AG08396 (cell line): Measurements from ENCODE around the gene ACOT12.
"Not testable (repeated sequence)": the region's sequence is repeated elsewhere in the genome, so short reads cannot be mapped to it uniquely, and the experiment has no call there.

ENCODE experiments used
- DNase-seq: peaks from one replicate; pipeline ENCODE4 v3.0.0; 2012; ENCODE audit warnings: low spot score, mixed read lengths

ACOT12 gene

DNA sequence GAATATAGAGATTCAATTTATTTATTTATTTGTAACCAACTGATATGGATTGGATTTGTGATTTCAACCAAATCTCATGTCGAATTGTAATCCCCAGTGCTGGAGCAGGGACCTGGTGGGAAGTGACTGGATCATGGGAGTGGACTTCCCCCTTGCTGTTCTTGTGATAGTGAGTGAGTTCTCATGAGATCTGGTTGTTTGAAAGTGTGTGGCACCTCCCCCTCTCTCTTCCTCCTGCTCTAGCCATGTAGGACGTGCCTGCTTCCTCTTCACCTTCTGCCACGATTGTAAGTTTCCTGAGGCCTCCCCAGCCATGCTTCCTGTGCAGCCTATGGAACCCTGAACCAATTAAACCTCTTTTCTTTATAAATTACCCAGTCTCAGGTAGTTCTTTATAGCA, 55.7 kb downstream of the ACOT12 start:
- DNase-seq, result not testable (repeated sequence)

DNA sequence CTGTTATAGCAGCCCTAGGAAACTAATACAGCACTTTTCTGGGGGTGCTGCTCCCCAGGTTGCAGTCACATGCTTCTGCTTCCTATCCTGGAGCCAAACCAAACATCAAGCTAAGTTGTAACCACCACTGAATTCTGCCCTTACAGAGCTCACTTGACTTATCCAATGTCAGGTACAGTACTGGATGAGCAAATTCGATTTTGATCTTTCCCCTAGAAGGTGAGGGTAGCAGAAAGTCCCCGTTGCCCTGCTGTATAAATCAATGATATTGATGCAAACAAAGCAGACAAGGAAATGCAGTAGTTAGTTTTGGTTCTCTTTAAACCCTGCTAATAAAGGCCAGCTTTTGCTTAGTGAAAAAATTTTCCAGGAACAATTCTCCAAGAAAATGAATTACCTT, 56.1 kb downstream of the ACOT12 start:
- DNase-seq, result no peak

DNA sequence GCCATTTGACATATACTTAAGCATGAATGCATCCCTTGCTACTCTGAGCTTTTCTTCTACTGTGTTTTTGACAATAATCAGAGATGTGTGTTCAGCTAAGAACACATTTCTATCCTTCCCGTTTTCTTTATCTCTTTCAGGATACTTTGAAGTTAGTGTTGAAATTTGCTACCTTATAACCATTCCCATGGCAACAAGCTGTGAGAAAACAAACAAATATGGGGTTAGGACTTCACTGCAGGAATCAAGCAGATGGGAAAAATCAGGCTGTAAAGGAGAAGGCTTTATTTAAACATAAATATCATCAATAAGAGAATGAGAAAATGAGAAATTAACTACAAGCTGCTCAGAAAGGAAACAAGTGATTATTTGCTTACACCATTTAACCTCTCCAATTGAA, 57.4 kb downstream of the ACOT12 start:
- no peak for DNase-seq

DNA sequence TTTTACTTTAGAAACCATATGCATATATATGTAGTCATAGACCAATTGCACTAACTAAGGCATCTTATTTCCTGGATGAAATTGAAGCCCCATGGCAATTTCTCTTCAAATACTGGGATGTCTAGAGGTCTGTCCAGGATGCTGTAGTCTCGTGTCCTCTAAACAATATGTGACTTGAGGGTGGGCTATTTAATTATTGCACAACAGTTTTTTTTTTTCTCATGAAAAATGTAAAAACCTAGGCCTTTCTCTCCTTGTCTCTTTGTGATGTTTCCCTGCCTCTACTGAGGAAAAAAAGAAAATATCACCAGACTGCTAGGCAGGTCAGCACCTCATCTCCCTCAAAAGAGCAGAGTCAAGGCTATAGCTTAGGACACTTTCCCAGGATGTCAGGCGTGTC, 58.0 kb downstream of the ACOT12 start:
- no peak for DNase-seq

DNA sequence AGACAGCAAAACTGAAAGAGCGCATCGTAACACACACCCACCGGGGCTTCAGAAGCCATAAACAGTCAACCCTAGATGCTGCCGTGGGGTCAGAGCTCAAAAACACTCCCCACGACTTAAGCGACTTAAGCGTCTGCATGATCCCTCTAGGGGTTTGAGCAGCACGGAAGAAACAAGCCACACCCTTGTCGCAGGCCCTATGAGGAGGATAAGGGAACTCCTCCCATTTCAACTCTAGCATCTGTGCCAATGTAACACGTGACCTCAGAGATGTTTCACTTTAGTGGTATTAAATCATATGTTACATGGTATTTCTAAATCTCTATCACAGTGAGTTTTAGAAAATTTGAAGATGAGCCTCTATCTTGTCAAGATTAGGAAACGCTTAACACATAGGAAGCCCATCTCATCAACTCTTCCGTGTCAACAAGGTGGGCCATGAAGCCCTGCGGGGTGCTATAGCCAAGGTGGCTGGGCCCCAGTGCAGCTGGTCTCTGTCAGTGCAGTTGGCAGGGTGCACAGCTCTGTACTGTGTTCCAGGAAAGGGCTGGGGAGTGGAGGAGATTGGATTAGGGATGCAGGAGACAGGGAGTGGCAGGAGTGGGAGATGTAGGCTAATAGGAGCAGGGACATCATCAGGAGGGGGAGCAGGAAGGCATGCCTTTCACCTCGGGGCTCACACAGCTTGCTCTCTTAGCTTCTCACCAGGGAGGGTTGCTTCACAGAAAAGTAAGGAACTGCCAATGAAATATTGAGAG, 59.5 kb downstream of the ACOT12 start:
- DNase-seq, result no peak

DNA sequence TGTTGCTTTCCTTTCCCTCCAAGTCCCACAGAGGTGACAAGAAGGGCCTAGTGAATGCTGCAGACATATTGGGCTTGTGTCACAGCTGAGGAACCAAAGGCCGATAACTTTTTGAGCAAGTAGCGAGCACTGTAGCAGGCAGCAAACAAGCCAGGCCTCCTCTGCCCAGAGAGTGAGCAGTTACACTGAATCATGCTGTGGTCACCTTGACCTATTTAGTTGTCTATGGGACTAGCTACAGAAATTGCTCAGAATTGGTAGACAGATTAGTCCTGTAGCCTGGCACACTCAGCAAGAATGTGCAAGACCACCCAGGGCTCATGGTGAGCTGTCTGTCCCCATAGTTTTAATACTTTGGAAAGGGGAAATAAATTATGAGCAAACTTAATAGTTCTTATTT, 67.4 kb downstream of the ACOT12 start:
- no peak for DNase-seq

DNA sequence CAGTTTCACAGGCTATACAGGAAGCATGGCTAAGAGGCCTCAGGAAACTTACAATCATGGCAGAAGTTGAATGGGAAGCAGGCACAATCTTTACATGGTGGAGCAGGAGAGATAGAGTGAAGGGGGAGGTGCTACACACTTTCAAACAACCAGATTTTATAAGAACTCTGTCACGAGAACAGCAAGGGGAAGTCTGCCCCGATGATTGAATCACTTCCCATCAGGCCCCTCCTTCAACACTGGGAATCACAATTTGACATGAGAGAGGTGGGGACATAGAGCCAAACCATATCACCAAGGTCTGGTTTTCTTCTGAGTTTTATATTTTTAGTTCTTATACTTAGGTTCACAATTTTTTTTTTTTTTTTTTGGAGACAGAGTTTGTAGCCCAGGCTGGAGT, 76.4 kb downstream of the ACOT12 start:
- DNase-seq, result no peak

DNA sequence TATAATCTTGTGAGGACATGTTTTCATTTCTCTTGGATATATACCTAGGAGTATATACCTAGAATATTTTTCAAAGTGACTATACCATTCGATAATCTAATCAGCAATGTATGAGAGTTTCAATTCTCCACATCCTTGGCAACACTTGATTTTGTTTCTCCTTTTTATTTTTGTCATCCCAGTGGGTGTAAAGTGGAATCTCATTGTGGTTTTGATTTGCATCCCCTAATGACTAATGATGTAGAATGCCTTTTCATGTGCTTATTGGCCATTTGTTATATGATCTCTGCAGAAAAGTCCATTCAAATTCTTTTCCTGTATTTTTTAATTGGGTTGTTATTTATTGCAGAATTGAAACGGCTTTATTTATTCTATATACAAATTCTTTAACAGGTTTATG, 77.4 kb downstream of the ACOT12 start:
- DNase-seq, result no peak

DNA sequence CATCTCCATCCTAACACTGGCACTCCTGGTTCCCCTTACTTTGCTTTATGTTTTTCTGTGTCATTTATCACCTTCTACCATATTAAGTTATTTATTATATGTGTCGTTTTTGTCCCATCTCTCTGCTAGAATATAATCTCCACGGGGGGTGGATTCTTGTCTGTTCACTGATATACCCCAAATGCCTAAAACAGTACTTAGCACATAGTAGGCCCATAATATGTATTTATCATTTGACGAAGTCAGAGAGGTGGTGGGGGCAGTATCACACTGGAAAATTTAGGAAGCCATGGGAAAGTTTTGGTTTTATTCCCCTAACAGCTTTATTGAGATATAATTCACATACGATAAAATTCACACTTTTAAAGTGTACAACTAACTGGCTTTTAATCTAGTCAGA, 78.1 kb downstream of the ACOT12 start:
- DNase-seq, result no peak

DNA sequence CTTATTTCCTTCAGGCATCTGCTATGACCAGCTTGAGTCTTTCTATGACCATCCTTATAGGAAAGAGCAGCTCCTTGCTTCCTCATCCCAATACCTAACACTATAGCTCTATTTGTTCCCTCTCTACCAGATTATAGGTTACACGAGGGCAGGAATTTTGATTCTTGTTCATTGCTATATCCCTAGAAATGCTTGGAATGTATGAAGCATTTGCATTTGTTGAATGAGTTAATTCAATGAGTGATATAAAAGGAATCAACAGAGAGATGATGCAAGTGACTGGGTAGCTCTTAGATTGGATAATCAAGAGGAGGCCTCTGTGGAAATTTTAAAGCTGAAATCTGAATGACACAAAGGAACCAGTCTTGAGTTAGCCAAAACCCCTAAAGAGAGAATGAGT, 78.6 kb downstream of the ACOT12 start:
- DNase-seq, result peak; percentile 40

DNA sequence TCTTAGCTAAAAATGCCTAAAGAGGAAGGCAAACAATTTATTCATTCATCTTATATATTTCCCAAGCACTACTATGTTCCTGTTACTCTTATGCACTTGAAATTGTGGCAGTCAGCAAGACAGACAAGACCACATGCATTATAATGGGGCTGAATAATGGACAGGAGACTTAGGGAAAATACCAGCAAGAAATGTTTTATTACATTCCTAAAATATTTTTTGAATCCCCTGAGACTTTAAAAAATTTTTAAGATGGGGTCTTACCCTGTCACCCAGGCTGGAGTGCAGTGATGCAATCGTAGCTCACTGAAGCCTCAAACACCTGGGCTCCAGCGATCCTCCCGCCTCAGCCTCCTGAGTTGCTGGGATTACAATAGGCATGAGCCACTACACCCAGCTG, 79.4 kb downstream of the ACOT12 start:
- DNase-seq, result no peak

DNA sequence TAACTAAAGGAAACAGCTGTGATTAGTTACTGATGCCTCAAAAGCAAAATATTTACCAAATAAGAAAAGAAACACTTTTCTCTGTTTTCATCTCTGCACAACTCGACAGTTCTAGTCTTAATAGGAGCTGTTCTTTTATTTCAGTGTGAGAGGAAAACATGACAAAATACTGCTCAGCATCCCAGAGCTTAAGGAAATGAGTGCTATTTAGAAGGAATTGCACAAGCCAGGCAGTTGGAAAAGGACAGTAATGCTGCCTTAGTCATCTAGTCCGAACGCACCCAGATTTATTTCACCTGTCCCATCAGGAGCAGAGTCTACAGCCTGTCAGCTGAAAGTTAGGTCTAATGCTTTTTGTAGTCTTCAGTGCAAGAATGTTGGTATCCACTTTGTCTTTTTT, 80.2 kb downstream of the ACOT12 start:
- DNase-seq, result no peak

DNA sequence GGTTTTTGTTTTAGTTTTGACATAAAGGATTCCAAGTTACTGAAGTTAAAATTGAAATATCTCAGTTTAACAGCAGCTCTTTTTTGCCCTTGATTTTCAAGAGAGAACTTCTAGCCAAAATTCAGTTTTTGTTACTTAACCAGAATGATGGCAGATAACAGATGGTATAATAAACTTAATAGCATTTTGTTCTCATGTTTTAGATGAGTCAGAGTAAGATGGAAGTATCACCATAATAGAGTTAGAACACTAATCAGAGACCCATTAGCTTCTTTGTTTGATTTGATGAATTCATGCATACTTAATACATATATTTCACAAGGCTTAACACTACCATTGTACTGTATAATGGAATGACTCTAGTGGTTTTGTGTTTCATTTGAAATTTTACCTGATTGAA, 80.7 kb downstream of the ACOT12 start:
- no peak for DNase-seq

DNA sequence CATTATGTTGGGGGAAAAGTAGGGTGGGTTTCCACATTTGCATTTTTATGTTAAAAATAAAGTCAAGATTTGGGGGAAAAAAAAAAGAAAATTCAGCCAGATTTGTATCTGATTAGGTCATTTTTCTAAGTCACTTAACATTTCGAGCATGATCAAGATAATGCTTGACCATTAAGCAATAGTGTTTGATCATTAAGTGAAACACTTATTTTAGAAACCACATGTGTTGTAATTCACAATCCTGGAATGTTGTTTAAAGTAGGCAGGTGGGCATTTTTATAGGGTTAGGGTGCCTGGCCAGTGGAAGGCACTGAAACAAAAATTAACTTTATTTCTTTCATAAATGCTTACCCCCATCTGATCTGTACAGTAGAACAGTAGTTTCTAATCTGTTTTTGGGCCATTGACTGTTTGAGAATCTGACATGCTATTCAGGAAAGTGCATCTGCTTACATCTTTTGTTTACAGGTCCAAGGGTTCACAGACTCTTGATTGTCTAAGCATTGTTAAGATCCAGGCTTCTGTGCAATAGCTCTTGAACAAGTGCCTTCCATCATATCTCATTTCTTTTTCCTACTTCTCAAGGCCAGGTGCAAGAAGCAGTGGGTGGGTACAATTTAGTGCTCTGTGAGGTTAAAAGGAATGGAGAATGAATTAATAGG, 83.4 kb downstream of the ACOT12 start:
- no peak for DNase-seq

DNA sequence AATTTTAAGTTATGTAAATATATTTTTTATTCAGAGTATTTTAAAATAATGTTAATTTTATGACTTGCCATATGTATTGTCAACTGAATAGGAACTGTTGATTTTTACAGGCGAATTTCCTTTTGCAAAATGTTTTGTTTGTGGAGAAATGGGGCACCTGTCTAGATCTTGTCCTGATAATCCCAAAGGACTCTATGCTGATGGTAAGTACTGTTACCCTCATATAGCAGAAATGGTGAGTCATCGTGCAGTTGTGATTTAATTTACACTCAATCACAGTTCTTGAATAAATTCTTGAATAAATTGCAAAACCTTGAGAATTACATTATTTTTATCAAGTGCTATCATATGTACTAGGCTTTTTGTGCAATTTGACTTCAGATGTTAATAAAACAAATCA, 85.1 kb downstream of the ACOT12 start:
- no peak for DNase-seq

DNA sequence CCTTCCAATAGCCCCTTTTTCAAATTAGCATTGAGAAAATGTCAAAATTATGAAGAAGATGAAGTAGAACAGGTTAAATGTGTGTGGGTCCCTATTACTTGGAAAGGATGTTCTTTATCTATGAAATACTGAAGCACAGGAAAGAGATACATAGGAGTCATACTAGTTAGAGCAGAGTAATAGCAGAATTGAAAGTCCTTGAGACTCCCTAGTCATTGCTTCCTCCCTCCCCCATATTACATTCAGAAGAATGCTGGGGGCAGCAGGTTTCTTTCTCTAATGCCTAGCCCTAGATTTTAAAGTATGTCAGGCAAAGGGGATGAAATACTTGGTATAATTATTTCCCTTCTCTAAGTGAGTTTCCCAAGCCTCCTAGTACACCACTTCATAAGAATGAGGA, 88.1 kb downstream of the ACOT12 start:
- DNase-seq, result no peak

DNA sequence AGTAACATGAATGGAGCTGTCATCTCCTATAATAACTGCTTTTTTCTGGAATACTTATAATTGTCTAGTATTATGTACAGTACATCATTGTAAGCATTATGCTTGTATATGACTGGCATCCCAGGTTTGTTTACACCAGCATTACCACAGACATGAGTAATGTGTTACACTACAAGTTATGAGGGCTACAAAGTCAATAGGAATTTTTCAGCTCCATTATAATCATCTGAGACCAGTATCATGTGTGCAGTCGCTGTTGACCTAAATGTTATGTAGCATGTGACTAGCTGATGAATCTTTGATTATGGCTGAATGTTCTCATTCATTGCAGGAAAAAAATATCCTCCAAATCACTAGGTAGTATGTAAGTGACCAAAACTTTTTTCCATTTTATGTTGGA, 90.4 kb downstream of the ACOT12 start:
- DNase-seq, result peak; percentile 42

DNA sequence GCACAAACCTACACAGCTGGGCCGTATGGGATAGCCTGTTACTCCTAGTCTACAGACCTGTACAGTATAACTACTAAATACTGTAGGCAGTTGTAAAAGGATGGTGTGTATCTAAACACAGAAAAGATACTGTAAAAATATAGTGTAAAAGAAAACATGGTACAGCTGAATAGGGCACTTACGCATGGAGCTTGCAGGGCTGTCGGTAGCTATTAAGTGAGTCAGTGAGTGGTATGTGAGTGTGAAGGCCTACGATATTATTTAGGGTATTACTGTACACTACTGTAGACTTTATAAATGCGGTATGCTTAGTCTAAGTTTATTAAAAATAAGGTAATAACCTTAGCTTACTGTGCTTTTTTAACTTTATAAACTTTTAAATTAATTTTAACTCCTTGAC, 91.3 kb downstream of the ACOT12 start:
- DNase-seq, result no peak

DNA sequence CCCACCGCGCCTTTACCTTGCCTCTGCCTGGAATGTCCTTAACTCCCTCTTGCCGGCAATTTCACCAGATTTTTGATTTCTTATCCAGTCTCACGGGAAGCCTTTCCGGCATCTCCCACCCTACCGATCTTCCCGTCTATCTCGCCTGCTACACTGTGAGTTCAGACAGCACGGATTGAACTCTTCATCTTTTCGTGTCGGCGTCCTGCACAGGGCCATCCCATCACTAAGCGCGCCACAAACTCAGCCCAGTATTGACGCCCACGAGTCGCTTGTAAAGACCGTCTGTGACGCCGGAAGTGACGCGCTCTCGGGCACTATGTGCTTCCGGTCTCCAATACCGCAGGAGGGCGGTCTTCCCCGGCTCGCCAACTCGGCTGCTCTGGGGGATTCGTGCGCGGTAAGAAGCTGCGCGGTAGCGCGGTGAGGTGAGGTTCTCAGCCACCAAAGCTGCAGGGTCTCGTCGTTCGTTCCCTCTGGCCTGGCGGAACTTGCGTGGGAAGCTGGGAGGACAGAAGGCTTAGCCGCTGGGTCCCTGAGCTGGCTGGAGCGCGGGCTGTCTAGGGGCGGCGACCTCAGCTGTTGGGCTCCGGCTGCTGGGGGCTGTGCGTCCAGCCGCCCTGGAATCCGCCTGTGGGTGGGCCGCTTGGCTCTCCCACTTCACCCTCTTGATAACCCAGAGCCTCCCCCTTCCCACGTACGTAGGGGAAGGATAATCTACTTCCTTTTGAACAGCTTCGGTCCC, 92.5 kb downstream of the ACOT12 start, which contains the start of gene ZCCHC9:
Gene ZCCHC9 (plus strand): TSS at position 317 of the 745 bp plus-strand sequence. CDS start 3,171 bp downstream, outside the sequence.
- DNase-seq, result peak; percentile 90

DNA sequence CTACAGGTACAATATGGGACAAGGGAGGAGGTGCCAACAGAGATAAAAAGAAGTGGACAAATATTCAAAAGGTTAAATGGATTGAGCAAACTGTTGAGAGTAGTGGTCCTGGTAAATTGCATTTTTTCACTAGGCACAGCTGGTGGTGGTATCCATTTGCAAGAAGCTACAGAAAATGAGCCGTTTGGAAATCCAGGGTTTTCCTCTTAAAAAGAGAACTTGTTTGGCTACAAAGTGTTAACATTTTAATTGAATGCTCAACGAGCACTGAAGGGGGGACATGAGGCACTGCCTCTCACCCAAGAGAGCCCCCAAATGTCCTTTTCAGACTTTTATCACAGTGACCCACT, 93.0 kb downstream of the ACOT12 start:
- DNase-seq, result no peak

DNA sequence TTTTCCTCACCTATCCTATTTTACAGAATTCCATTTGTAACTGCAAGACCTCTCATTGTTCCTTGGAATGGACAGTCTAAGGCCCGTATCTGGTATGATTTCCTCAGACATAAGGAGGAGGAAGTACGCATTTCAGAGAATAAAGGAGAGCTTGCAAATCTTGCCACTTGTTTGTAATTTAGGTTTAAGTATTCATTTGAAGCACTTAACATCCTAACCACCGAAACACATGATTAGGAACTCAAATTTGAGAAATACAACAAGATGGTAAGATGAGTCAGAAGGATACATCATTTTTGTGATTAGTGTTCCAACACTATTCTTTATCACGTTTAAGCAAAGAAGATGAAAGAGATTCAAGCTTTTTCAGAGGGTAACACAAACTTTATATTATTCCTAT, 96.4 kb downstream of the ACOT12 start:
- no peak for DNase-seq

DNA sequence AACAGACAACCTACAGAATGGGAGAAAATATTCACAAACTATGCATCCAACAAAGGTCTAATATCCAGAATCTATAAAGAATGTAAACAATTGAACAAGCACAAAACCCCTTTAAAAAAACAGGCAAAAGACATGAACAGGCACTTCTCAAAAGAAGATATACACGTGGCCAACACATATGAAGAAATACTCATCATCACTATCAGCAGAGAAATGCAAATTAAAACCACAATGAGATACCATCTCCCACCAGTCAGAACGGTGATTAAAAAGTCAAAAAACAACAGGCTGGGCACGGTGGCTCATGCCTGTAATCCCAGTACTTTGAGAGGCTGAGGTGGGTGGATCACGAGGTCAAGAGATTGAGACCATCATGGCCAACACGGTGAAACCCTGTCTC, 99.9 kb downstream of the ACOT12 start:
- not testable (repeated sequence) for DNase-seq

DNA sequence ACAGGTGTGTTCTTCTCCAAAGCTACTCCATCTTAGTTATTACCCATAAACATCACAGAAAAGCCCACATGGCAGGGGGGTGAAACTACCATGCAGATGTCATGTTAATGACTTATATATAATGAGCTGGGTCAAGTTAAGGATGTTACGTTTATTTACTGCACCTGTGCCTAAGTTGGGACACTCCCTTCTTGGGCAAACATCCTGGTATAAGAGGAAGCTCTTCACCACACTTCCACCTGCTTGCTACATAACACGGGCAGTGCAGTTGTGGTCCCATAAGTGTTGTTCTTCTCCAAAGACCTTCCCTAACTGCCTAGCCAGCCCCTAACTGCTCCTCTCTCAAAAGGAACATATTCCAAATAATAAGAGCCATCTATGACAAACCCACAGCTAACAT, 101.8 kb downstream of the ACOT12 start:
- DNase-seq, result no peak
